SU-DHL-6 (cell line): ENCODE results near the gene HGFAC.

Source experiments
- H2AFZ ChIP-seq: fragments of 200-600 bp; sonication (generic); 2 replicates; pipeline ENCODE4 v1.6.1; 2014; ENCODE audit warnings: low read depth, mild to moderate bottlenecking, moderate library complexity, mixed read lengths, antibody characterized with exemption, low read length; ENCODE audit not compliant: severe bottlenecking
- H3F3A ChIP-seq: fragments of 200-600 bp; shearing (Covaris generic); 2 replicates; pipeline ENCODE4 v1.6.0; 2016; ENCODE audit warnings: antibody characterized with exemption, mild to moderate bottlenecking; ENCODE audit not compliant: insufficient read depth
- H3K27ac ChIP-seq: fragments of 200-600 bp; sonication (generic); 2 replicates; pipeline ENCODE4 v1.5.1; 2016; ENCODE audit warnings: low read depth, mild to moderate bottlenecking, low read length, moderate library complexity, mixed read lengths
- H3K27me3 ChIP-seq: fragments of 200-600 bp; sonication (generic), shearing (Covaris generic); 2 replicates; pipeline ENCODE4 v1.6.0; 2014; ENCODE audit warnings: mild to moderate bottlenecking, low read length
- H3K36me3 ChIP-seq: fragments of 200-600 bp; sonication (generic); 2 replicates; pipeline ENCODE4 v1.6.1; 2014; ENCODE audit warnings: mild to moderate bottlenecking, low read length, mixed read lengths
- H3K4me2 ChIP-seq: fragments of 300-600, 200-600 bp; shearing (Covaris generic), sonication (generic); 2 replicates; pipeline ENCODE4 v1.6.0; 2014; ENCODE audit warnings: low read length, low read depth, mild to moderate bottlenecking; ENCODE audit not compliant: poor library complexity, severe bottlenecking
- H3K4me3 ChIP-seq: fragments of 200-600 bp; sonication (generic); 2 replicates; pipeline ENCODE4 v1.5.1; 2014; ENCODE audit warnings: antibody characterized with exemption, low read length, mild to moderate bottlenecking, mixed read lengths; ENCODE audit not compliant: insufficient read depth, poor library complexity, severe bottlenecking
- H3K79me2 ChIP-seq: fragments of 200-600 bp; sonication (generic); 2 replicates; pipeline ENCODE4 v1.6.1; 2014; ENCODE audit warnings: mild to moderate bottlenecking, low read length, moderate library complexity; ENCODE audit not compliant: insufficient read depth
- H3K9ac ChIP-seq: fragments of 200-600 bp; sonication (generic); 2 replicates; pipeline ENCODE4 v1.7.0; 2014; ENCODE audit warnings: mild to moderate bottlenecking, low read length
- H3K9me2 ChIP-seq: fragments of 200-600 bp; sonication (generic); replicated peaks from 2 replicates; pipeline ENCODE4 v1.6.1; 2014; ENCODE audit warnings: low read length; ENCODE audit not compliant: insufficient read depth
- H3K9me3 ChIP-seq: fragments of 200-600 bp; sonication (generic); 2 replicates; pipeline ENCODE4 v1.6.1; 2014; ENCODE audit warnings: low read length, mixed read lengths; ENCODE audit not compliant: insufficient read depth
- H4K20me1 ChIP-seq: fragments of 200-600 bp; sonication (generic); 2 replicates; pipeline ENCODE4 v1.6.1; 2014; ENCODE audit warnings: low read depth, mild to moderate bottlenecking, antibody characterized with exemption, low read length, moderate library complexity, mixed read lengths
- EZH2phosphoT487 ChIP-seq: fragments of 200-600 bp; sonication (generic), shearing (Covaris generic); conservative IDR thresholded peaks from 2 replicates; pipeline ENCODE4 v1.6.1; 2018; ENCODE audit warnings: mild to moderate bottlenecking, antibody characterized with exemption, low read length, moderate library complexity, mixed read lengths
- TF ChIP-seq, protein P1 (sequence below): fragments of 200-600 bp; sonication (generic); IDR thresholded peaks from one replicate; pipeline ENCODE4 v1.5.1; 2017; ENCODE audit warnings: antibody characterized with exemption, mild to moderate bottlenecking, low read length, moderate library complexity; ENCODE audit not compliant: insufficient read depth, poor library complexity, severe bottlenecking

Gene HGFAC

DNA sequence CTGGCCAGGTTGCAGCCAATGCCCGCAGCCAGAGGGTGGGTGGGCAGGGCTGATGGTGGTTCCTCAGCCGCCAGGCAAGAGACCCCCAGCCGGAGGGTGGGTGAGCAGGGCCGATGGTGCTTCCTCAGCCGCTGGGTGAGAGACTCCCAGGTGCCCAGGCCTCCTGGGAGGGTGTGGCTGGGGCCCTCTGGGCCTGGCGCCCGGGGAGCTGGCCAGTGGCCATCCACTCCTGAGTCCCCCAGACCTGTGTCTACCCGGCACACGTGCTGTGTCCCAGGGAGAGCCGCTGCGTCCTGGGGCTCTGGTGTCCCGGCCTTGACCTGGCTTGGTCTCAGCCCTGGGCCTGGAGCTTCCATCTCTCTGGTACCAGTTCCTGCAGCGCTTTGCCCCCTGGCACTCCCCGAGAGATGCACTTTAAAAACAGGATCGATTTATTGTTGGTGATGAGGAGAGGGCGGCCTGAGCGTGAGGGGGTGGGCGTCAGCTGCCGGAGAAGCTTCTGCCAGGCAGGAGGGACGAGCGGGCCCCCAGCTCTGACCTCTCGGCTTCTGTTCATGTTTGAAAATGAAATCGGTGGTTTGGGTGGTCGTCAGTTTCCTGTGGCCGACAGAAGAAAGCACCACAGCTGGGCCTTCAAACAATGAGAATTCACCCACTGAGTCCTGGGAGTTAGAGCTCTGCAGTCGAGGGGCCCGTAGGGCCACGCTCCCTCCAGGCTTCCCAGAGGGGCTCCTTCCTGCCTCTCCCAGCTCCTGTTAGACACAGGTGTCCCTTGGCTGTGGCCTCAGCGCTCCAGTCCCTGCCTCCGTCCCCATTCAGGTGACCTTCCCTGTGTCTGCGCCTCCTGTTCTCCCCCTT, 27.8 kb downstream of the HGFAC start:
- no peak for TF ChIP-seq EZH2phosphoT487
- TF ChIP-seq, protein P1, sequence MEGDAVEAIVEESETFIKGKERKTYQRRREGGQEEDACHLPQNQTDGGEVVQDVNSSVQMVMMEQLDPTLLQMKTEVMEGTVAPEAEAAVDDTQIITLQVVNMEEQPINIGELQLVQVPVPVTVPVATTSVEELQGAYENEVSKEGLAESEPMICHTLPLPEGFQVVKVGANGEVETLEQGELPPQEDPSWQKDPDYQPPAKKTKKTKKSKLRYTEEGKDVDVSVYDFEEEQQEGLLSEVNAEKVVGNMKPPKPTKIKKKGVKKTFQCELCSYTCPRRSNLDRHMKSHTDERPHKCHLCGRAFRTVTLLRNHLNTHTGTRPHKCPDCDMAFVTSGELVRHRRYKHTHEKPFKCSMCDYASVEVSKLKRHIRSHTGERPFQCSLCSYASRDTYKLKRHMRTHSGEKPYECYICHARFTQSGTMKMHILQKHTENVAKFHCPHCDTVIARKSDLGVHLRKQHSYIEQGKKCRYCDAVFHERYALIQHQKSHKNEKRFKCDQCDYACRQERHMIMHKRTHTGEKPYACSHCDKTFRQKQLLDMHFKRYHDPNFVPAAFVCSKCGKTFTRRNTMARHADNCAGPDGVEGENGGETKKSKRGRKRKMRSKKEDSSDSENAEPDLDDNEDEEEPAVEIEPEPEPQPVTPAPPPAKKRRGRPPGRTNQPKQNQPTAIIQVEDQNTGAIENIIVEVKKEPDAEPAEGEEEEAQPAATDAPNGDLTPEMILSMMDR: no peak
- Histone ChIP-seq H3K4me3 (no peak overlapping the region), H3K9ac (no peak overlapping the region), H3K36me3 (no peaks in the 10 kb centered on the region), H3K27me3 (no peaks in the 10 kb centered on the region), H3F3A (no peaks in the 10 kb centered on the region), H3K9me3 (no peaks in the 10 kb centered on the region; the same call in 1 of the 2 replicates), H3K9me2 (no peaks in the 10 kb centered on the region), H3K79me2 (no peaks in the 10 kb centered on the region), H2AFZ (no peak overlapping the region), H3K4me2 (no peak overlapping the region), H4K20me1 (no peaks in the 10 kb centered on the region), H3K27ac (no peak overlapping the region)

DNA sequence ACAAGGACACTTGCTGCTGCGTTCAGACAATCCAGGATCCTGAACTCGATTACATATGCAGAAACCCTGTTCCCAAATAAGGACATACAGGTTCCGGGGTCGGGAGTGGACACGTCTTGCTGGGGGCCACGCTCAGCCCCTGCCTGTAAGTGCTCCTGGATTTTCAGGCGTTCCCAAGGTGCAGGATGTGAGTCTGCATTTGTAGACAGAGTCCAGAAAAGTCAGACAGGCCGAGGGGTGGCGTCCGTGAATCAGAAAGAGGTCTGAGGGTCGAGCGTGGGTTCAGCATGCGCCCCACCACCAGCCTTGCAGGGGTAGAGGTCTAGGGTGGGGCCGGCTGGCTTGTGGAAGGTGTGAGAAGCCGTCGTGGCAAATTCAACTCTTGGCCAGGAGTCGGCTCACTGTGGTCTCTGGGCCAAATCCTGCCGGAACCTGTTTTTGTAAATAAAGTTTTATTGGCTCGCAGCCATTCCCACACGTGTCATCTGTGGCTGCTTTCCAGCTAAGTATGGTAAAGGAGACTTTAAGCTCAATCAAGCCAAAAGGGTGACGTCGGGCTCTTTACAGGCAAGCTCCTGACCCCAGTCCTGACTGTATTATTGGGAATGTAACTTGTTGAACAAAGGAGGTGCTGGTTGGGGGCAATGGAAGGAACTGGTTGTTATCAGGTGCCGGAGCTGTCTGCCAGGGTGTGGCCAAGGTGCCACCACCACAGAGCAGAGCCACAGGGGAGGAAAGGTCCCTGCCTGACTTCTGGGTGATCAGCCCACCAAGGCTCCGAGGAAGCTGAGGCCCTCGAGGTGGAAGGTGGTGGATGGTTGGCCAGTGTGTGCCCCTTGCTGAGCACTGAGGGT, 28.7 kb downstream of the HGFAC start:
- H3K9me3 ChIP-seq: no peaks in the 10 kb centered on the region; the same call in 1 of the 2 replicates
- H3K4me3 ChIP-seq: no peak overlapping the region
- H3K27me3 ChIP-seq: no peaks in the 10 kb centered on the region
- H3K9me2 ChIP-seq: no peaks in the 10 kb centered on the region
- H3K36me3 ChIP-seq: no peaks in the 10 kb centered on the region
- no peak overlapping the region for H3K27ac ChIP-seq
- no peak overlapping the region for H3K9ac ChIP-seq
- TF ChIP-seq, protein P1: no peak
- no peak for TF ChIP-seq EZH2phosphoT487
- no peak overlapping the region for H3K4me2 ChIP-seq
- no peak overlapping the region for H2AFZ ChIP-seq
- H4K20me1 ChIP-seq: no peaks in the 10 kb centered on the region
- H3F3A ChIP-seq: no peaks in the 10 kb centered on the region
- H3K79me2 ChIP-seq: no peaks in the 10 kb centered on the region

DNA sequence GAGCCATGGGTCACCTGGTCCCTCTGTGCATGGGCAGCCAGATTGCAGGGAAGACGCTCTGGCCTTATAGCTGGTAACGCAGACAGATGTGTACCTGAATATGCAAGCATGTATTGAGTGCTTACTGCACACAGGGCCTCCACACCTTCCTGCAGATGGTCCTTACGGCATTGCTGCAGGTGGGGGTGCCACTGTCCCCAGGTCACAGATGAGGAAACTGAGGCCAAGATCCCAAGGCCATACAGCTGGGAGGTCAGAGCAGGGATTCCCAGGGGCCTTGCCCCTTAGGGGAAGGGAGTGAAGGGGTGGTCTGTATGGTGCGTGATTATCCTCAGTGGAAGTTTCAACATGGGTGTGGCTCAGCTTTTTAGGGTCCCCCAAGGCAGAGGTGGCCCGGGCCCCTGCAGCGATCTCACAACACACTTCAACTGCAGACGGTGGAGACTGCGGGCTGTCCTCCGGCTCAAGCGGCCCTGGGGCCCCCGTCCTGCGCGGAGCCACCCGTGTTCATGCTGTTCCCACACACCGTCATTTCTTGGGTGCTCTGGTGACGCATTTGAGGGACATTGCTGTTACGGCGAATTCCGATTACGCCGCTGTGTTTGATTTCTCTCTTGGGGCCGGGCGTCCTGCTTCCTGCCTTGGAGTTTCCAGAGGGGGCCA, 29.5 kb downstream of the HGFAC start:
- no peaks in the 10 kb centered on the region for H3K27me3 ChIP-seq

More for the DNA sequence above, 29.5 kb downstream of the HGFAC start:
- H3K9me3 ChIP-seq: no peaks in the 10 kb centered on the region; the same call in 1 of the 2 replicates
- H3K36me3 ChIP-seq: no peaks in the 10 kb centered on the region
- H3K4me2 ChIP-seq: no peak overlapping the region
- no peaks in the 10 kb centered on the region for H3K79me2 ChIP-seq
- TF ChIP-seq EZH2phosphoT487: no peak
- TF ChIP-seq, protein P1: no peak
- no peak overlapping the region for H2AFZ ChIP-seq
- no peaks in the 10 kb centered on the region for H3K9me2 ChIP-seq
- H3K9ac ChIP-seq: no peak overlapping the region
- no peaks in the 10 kb centered on the region for H4K20me1 ChIP-seq
- H3K4me3 ChIP-seq: no peak overlapping the region
- H3F3A ChIP-seq: no peaks in the 10 kb centered on the region
- H3K27ac ChIP-seq: no peak overlapping the region
